Measurements from ENCODE around the gene BID.

GRCh38 chr22:17729561-17729960, 44.7 kb downstream of the BID start:
- TF ChIP-seq CTCF (conservative IDR thresholded peaks at IDR 0.05; ENCODE audit: low read length) = no peak
- no peak for TF ChIP-seq EZH2phosphoT487 (IDR thresholded peaks at IDR 0.05; ENCODE audit: borderline replicate concordance, low read depth, low read length)

All from OCI-LY7 (cell line).